ENCODE results near the gene CDC20B. TPM values are rescaled to one million over a fixed set of nuclear protein-coding genes. Genes with fewer than 3 reads are reported as not detected.

CDC20B gene
- total RNA-seq, 4 donors from 2014 or later, result not detected

DNA sequence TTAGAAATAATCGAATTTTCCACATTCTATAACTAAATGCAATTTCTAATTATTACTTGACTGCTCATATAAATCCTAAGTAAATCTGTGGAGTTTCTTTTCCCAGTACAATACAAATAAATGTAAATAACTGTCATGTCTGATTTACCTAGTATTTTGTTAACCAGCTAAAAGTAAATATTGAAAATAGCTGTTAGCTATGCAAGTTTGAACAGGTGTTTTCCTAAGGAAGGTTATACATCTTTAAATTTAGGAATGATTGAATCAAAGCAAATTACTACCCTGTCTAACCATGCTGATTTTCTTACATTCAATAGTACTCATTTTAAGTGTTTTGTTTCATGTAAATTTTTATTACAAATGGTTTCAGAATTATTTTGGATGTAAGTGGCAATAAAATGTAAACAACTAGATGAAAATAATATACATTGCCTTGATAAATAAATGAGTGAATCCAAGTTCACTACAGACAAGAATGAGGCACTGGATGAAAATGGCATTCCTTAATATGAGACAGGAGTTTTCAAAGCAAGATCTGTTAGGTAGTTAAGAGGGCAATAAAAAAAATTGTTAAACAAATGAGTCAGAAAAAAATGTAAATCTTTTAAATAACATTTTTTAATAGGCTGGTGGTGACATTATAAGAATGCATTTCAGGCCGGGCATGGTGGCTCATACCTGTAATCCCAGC is 38.4 kb upstream of the CDC20B start:
- TF ChIP-seq, protein P1, sequence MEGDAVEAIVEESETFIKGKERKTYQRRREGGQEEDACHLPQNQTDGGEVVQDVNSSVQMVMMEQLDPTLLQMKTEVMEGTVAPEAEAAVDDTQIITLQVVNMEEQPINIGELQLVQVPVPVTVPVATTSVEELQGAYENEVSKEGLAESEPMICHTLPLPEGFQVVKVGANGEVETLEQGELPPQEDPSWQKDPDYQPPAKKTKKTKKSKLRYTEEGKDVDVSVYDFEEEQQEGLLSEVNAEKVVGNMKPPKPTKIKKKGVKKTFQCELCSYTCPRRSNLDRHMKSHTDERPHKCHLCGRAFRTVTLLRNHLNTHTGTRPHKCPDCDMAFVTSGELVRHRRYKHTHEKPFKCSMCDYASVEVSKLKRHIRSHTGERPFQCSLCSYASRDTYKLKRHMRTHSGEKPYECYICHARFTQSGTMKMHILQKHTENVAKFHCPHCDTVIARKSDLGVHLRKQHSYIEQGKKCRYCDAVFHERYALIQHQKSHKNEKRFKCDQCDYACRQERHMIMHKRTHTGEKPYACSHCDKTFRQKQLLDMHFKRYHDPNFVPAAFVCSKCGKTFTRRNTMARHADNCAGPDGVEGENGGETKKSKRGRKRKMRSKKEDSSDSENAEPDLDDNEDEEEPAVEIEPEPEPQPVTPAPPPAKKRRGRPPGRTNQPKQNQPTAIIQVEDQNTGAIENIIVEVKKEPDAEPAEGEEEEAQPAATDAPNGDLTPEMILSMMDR (IDR thresholded peaks at IDR 0.05), result no peak
- DNase-seq (ENCODE audit: low spot score) (no peak), ATAC-seq (ENCODE audit: low FRiP score) (no peak)

DNA sequence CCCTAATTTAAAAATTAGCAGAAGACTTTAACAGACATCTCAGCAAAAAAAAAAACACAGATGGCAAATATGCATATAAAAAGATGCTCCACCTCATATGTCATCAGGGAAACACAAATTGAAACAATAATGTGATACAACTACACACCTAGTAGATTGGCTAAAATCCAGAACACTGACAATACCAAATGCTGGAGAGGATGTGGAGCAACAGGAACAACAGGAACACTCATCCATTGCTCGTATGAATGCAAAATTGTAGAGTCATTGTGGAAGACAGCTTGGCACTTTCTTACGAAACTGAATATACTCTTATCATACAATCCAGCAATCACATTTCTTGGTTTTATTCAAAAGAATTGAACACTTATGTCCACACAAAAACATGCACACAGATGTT is 32.0 kb upstream of the CDC20B start:
- DNase-seq (ENCODE audit: low spot score), result no peak
- no peak for ATAC-seq (ENCODE audit: low FRiP score)
- TF ChIP-seq, protein P1 (IDR thresholded peaks at IDR 0.05), result no peak

DNA sequence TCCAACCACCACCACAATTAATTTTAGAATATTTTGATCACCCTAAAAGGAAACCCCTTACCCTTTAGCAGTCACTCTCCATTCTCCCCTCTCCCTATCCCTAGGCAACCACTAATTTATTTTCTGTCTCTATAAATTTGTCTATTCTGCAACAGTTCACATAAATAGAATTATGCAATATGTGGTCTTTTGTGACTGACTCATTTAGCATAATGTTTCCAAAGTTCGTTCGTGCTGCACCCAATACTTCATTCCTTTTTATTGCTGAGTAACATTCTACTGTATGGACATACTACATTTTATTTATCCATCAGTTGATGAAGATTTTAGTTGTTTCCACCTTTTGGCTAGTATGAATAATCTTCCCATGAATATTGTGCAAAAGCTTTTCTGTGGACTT is 18.2 kb upstream of the CDC20B start:
- TF ChIP-seq, protein P1 (IDR thresholded peaks at IDR 0.05), result no peak
- DNase-seq (ENCODE audit: low spot score) (no peak), ATAC-seq (ENCODE audit: low FRiP score) (no peak)

DNA sequence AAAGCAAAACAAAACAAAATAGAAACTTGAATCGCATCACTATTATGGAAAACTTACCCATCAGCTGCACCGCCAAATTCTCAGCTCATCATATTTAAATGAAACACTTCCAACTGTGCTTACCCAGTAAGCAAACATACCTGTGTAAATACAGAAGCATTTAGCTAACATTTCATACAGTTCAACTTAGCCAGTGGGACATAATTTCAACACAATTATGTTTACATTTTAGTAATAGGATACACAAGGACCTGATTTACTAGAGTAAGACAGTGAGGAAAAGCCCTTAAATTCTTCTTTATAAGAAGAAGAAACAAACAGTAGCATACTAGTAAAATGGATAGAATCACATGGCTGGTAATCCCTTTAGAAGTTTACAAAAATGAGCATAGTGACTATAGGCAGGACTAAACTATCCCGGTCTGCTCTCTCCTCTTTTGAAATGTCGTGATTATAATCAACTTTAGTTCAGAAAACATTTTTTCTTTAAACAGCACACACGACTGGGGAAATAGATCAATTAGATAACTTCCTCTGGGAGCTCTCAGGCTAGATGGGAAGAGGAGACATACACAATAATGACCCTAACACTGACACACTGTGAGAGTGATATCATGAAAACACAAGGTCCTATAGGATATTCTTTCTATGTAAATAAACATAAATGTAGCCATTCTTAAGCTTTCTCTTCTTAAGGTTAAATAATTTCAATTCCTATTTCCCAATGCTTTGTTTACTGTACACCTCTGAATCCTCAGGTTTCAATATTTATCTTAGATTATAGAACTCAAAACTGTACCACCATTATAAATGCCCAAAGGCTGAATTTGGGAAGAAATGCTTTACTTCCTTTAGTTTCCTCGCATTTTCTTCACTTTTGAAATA is 15.9 kb upstream of the CDC20B start:
- TF ChIP-seq, protein P1 (IDR thresholded peaks at IDR 0.05), result no peak
- ATAC-seq (ENCODE audit: low FRiP score) (no peak), DNase-seq (ENCODE audit: low spot score) (no peak)

DNA sequence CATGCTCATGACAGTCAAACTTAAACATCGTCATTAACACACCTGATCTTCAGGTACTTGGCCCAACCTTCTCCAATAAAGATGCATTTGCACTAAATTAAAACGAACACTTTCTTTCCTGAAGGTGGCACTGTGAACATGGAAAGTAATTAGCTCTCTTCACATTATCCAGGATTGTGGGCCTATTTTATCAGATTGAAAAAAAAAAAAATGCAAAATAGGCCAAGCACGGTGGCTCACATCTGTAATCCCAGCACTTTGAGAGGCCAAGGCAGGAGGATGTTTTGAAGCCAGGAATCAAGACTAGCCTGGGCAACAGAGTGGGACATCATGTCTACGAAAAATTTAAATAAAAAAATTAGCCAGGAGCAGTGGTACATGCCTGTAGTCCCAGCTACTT is 14.4 kb upstream of the CDC20B start:
- no peak for DNase-seq (ENCODE audit: low spot score)
- TF ChIP-seq, protein P1 (IDR thresholded peaks at IDR 0.05), result no peak
- no peak for ATAC-seq (ENCODE audit: low FRiP score)

DNA sequence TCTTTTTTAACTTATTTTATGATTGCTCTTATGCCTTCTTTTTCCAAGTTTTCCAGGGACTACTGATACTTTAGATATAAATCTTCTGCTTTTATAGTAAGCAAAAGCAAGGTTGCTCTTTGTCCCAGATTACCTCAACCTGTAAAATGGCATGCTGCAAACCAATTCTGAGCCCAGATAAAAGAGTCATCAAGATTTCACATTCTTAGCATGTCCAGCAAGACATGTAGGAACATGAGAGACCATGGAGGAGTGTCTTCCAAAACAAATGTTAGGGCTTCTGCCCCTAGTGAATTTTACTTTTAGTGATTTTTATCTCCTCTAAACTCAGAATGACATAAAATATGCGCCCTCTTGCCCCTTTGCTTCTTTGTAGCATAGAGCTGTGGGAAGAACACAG is 7.0 kb upstream of the CDC20B start:
- TF ChIP-seq, protein P1 (IDR thresholded peaks at IDR 0.05), result no peak
- DNase-seq (ENCODE audit: low spot score) (no peak), ATAC-seq (ENCODE audit: low FRiP score) (no peak)
